Stimulated activated CD8-positive, alpha-beta memory T cell treated with anti-CD3 and anti-CD28 coated beads, Interleukin-4, amount 100 ng/mL, for 24 hours (primary cell): Measurements from ENCODE around the gene TIGD2.

Source experiments
- DNase-seq: peaks from one replicate; pipeline ENCODE4 v3.0.0-alpha.2; 2020; ENCODE audit warnings: low read depth

Gene TIGD2

GRCh38 chr4:89110986-89111832, at the start of gene TIGD2:
TIGD2 (plus strand) TSS chr4:89111533; CDS start chr4:89112975, 1,442 bp downstream.
- DNase-seq = peak; percentile 83

GRCh38 chr4:89064848-89065247, 46.5 kb upstream of the TIGD2 start:
- no peak for DNase-seq

- DNase-seq = no peak
Observed at GRCh38 chr4:89067417-89067816, 43.9 kb upstream of the TIGD2 start.

- no peak for DNase-seq
Observed at GRCh38 chr4:89069481-89069880, 41.9 kb upstream of the TIGD2 start.

- DNase-seq = no peak
Observed at GRCh38 chr4:89070041-89070440, 41.3 kb upstream of the TIGD2 start.

- DNase-seq = no peak
Observed at GRCh38 chr4:89071311-89071710, 40.0 kb upstream of the TIGD2 start.

GRCh38 chr4:89072921-89073320, 38.4 kb upstream of the TIGD2 start:
- DNase-seq = no peak

GRCh38 chr4:89077761-89078160, 33.6 kb upstream of the TIGD2 start:
- no peak for DNase-seq

GRCh38 chr4:89078300-89078699, 33.0 kb upstream of the TIGD2 start:
- no peak for DNase-seq

- DNase-seq = no peak
Observed at GRCh38 chr4:89099034-89099433, 12.3 kb upstream of the TIGD2 start.

GRCh38 chr4:89099471-89099870, 11.9 kb upstream of the TIGD2 start:
- DNase-seq = no peak

GRCh38 chr4:89100853-89101252, 10.5 kb upstream of the TIGD2 start:
- no peak for DNase-seq

GRCh38 chr4:89101256-89102161, 9.8 kb upstream of the TIGD2 start:
- no peak for DNase-seq

- DNase-seq = no peak
Observed at GRCh38 chr4:89105726-89106125, 5.6 kb upstream of the TIGD2 start.

GRCh38 chr4:89108091-89108490, 3.2 kb upstream of the TIGD2 start:
- DNase-seq = no peak

GRCh38 chr4:89109841-89110540, 1.3 kb upstream of the TIGD2 start:
- DNase-seq = no peak

GRCh38 chr4:89110541-89110985, 770 bp upstream of the TIGD2 start:
- DNase-seq = no peak

- DNase-seq = no peak
Observed at GRCh38 chr4:89111833-89112563, 665 bp downstream of the TIGD2 start.

- no peak for DNase-seq
Observed at GRCh38 chr4:89113415-89113814, 2.1 kb downstream of the TIGD2 start.

- DNase-seq = no peak
Observed at GRCh38 chr4:89114100-89114499, 2.8 kb downstream of the TIGD2 start.

- no peak for DNase-seq
Observed at GRCh38 chr4:89117115-89117514, 5.8 kb downstream of the TIGD2 start.

GRCh38 chr4:89119166-89119565, 7.8 kb downstream of the TIGD2 start:
- DNase-seq = no peak
